NCI-H146 treated with DMSO at 0.1 percent for 48 hours (cell line): Measurements from ENCODE around the gene MFNG.
A peak's percentile ranks its signal among the peaks of the same experiment; 100 is the strongest.
"Not testable (repeated sequence)": the region's sequence is repeated elsewhere in the genome, so short reads cannot be mapped to it uniquely, and the experiment has no call there.

Experiments used
- DNase-seq: peaks from one replicate; lab custom pipeline; 2025; ENCODE audit not compliant: unreplicated experiment; lab: John Stamatoyannopoulos, UW

The MFNG gene

GRCh38 chr22:37476389-37477329 lies 9.5 kb downstream of the MFNG start:
- no peak for DNase-seq

GRCh38 chr22:37474447-37475090 lies 11.6 kb downstream of the MFNG start:
- DNase-seq, result no peak

- no peak for DNase-seq
Observed at GRCh38 chr22:37473437-37473946, 12.7 kb downstream of the MFNG start.

DNA sequence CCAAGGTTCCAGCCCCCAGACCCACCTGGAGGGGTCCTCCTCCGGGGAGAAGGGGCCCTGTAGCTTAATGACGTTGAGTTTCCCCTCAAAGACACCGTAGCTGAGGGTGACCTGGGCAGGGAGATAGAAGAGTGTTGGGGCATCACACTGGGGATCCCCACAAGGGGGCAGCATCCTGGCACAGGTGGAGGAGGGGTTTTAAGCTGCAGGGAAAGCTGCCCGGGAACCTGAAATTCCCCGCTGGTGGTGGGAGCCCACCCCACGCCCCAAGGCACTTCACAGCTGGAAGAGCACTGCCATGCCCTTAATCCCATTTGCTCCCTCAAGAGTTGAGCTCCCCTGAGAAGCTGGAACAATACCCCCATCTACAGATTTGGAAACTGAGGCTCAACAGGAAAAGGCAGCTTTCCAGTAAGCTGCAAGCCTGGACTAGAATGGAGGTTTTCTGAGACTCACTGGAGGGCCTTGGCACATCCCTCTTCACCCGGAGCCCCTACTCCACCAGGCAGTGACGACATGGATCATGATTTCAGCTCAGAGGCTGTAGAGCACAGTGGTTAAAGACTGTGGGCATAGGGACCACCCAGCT lies 13.7 kb downstream of the MFNG start:
- no peak for DNase-seq

- no peak for DNase-seq
Observed at GRCh38 chr22:37471727-37472417, 14.3 kb downstream of the MFNG start.

- no peak for DNase-seq
Observed at GRCh38 chr22:37470087-37470445, 16.1 kb downstream of the MFNG start.

DNA sequence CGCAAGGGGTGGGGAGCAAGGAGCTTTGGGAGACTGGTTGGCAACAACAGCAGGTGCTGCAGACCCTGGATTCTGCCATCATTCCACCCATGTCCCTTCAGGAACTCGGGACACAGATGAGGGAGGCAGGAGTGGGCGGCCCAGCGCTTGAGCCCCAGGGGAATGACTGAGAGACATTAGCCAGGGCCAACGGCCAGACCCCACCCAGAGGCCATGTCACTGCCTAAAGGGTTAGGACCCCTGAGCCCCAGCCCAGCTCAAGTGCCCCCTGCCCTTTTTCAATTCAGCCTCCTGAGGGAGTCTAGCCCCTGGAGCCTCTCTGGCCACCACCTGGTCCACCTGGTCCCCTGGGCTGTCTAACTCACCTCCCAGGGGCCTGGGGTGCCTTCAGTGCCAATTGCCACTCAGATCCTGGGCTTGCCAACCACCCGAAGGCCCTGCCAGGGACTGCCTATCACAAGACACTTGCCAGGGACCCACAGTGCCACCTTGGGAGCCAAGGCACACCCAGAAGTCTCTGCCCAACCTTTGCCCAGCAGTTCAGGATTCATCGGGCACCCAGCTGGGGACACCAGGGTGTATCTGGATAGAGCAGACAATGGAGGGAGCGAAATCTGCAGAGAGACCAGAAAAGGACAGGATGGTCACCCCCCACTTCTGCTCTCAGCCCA lies 16.6 kb downstream of the MFNG start:
- DNase-seq, result no peak

DNA sequence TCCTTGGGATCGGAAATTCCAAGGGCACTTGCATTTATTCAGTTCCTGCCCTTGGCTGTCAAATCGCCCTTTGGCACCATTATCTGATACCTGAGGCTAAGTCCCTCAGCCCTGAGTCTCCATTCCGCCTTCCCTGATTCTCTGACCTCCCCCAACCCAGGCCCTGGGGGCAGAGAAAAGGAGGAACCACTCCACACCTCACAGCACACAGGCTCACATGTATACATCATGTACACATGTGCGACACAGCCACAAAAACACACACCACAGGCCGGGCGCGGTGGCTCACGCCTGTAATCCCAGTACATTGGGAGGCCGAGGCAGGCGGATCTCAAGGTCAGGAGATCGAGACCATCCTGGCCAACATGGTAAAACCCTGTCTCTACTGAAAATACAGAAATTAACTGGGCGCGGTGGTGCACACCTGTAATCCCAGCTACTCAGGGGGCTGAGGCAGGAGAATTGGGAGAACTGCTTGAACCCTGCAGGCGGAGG lies 17.9 kb downstream of the MFNG start:
- not testable (repeated sequence) for DNase-seq

GRCh38 chr22:37467391-37467955 lies 18.7 kb downstream of the MFNG start:
- DNase-seq, result no peak

DNA sequence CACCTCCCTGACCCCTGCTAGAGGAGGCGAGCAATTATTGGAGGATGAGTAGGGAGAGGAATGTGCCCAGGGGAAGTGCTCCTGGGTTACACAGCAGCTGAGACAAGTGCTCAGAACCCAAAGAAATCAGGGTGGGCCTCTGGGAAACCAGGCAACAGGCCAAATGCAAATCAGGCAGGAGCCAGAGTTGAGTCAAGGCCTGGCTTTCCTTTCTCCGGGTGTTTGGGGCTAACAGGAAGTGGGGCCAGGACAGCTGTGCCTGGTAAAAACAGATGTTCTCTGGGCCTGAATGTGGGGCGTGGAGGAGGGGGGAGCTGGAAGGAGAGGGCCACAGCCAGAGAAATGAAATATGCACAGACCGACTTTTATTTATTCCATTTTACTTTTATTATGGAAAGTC lies 22.0 kb downstream of the MFNG start:
- no peak for DNase-seq

DNA sequence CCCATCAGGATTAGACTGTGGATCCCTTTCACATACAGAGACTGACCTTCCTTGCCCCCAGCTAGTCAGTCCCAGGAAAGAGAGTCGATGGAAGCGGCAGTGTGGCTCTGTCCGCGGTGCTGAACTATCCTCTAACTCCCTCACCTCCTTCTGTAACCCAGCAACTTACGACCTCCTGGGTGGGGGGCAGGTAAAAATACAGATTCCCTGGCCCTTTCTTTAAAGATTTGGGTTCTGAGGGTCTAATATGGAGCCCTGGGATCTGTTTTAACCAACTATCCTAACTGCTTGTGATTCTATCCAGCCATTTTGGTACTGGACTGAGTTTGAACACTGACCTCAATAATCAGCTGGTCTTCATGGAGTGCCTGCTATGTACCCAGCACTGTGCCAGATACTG lies 23.2 kb downstream of the MFNG start:
- DNase-seq, result no peak

GRCh38 chr22:37462436-37462835 lies 23.7 kb downstream of the MFNG start:
- peak; percentile 14 for DNase-seq

DNA sequence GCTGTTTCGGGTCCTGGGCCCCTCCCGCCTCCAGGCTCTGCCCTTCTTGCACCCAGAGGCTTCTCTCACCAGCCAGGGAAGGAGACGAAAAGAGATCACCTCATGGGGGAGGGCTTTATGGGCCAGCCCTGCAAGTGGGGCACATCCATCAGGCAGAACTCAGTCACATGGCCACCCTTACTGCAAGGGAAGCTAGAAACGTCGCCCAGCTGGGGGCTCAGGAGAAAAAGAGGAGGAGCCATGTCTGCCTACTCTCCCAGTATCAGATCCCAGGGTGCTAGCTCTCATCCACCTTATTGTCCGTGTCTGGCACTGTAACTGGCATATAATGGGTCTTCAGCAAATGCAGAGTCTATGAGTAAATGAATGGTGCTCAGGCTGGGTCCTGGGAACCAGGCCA lies 24.2 kb downstream of the MFNG start:
- no peak for DNase-seq

GRCh38 chr22:37460684-37461083 lies 25.5 kb downstream of the MFNG start:
- no peak for DNase-seq

DNA sequence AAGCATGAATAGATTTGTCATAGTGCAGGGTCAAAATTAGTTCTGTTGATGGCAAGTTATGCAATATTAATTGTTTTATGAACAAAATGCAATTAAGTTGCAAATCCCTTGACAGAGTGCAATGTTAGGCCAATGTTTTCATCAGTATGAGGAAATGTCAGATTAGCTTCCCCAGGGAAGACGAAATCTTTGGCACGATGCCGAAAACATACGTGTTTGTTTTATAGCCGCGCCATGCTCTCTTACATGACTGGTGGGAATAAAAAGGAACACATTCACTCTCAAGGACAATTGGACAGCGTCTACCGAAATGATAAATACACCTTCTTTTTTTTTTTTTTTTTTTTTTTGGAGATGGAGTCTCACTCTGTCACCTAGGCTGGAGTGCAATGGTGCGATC lies 27.0 kb downstream of the MFNG start:
- DNase-seq, result no peak

DNA sequence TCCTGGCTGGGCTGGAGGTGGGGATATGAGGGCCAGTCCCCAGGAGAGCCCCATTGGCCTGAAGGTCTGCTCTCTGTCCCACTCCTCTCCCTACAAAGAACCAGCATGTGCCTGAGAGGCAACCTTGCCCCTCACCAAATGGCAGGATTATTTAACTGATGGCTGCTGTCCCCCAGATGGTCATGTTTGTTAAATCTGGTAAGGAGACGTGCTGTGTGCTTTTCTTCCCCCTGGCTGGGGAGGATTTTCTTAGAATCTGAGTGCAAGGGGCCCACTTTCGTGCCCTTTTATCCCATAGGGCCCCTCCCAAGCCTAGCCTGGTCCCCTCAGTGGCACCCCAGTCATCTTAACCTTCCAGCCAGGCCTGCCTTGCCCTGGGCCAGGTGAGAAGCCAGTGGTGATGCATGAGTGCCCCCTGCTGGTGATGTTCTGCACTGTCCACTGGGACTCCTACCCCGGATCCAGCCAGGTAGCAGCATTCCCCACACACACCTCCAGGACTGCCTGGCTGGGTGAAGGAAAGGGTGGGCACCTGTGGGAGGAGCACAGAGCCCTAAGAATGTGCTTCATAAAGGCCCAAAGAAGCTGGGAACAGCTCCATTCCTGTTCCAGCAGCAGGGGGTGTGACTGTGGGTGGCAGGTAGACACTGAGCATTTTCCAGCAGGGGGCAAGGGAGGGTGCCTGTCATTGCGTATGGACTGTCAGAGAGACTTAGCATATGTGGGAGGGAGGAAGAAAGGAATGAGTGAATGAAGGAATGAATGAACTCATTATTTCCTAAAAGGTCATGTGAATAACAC lies 28.9 kb downstream of the MFNG start:
- DNase-seq, result peak; percentile 6

DNA sequence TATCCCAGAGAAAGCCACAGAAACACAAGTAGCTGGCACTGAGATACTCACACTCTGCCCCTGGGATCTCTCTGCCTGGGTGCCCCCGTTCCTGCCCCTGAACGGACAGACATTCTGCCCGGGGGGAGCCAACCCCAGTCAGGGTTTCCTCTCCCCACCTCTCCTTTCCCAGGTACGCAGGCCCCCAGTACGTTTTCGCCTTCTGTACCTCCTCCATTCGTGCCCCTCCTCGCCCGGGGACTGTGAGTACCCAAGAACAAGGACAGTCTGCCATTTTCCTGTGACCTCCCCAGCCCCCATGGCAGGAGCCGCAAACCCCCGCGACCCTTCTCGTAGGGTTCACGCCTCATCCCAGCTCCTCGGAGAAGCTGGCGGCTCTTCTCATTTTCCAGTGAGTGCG lies 29.8 kb downstream of the MFNG start:
- DNase-seq, result no peak

- DNase-seq, result no peak
Observed at GRCh38 chr22:37455896-37456295, 30.3 kb downstream of the MFNG start.
